Measurements from ENCODE around the gene NUMBL.

NUMBL gene

DNA sequence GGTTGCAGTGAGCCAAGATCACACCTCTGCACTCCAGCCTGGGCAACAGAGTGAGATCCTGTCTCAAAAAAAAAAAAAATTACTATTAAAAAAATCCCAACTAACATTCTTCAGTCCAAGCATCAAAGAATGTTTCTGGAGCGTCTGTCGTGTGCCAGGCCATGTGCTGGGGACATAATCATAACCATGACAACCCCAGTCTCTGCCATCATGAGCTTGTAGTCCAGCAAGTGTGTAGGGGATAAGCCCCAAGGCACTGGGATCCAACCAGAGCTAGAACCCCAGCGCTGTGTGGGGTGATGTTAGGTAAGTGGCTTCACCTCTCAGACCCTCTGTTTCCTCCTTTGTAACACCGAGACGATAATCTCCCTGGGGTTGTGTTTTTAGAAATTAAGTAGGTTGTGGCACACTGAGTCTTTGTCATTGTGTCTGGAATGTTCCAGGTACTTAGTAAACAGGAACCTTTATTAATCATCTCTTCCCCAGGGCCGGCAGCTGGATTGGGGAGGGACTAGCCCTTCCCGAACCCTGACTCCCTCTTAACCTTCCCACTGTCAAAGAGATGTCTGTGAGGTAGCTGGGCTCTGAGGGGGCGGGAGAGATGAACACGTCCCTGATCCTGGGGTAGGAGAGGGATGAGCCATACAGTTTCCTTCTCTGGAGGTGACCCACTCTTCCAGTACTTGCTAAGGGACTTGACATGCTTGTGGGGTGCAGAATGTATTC is 31.6 kb upstream of the NUMBL start:
- Histone ChIP-seq H3K4me3 (ENCODE audit: low read depth, low read length) (no peak overlapping the region), H3K27ac (peak overlapping the region; percentile 0; the same call in 1 of the 2 replicates)

DNA sequence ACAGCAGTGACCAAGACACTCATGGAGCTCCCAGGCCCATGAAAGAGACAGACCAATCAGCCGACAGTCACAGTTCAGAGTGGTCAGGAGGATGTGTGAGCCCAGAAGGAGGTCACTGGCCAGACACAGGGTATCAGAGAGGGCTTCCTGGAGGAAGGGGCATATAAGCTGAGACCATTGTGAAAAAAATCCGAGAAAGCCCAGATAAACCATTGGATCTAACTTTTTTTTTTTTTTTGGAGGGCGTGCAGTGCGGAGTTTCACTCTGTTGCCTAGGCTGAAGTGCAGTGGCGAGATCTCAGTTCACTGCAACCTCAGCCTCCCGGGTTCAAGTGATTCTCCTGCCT is 30.7 kb upstream of the NUMBL start:
- TF ChIP-seq CTCF (IDR thresholded peaks at IDR 0.05; ENCODE audit: low read depth, low read length): no peak
- H3K9me3 ChIP-seq (ENCODE audit: severe bottlenecking): peaks cover 6% of the 10 kb centered on the region
- H3K27ac ChIP-seq: no peak overlapping the region
- no peak overlapping the region for H3K4me3 ChIP-seq (ENCODE audit: low read depth, low read length)
- no peak for DNase-seq
- peaks cover 18% of the 10 kb centered on the region for H3K36me3 ChIP-seq
- H3K27me3 ChIP-seq (ENCODE audit: insufficient read depth, low read depth, severe bottlenecking): no peaks in the 10 kb centered on the region

More for the DNA sequence above, 31.6 kb upstream of the NUMBL start:
- Histone ChIP-seq H3K9me3 (ENCODE audit: severe bottlenecking) (peaks cover 6% of the 10 kb centered on the region), H3K36me3 (peaks cover 18% of the 10 kb centered on the region), H3K27me3 (ENCODE audit: insufficient read depth, low read depth, severe bottlenecking) (no peaks in the 10 kb centered on the region)
- DNase-seq: no peak
- no peak for TF ChIP-seq CTCF (IDR thresholded peaks at IDR 0.05; ENCODE audit: low read depth, low read length)

GRCh38 chr19:40719414-40719894 is 29.0 kb upstream of the NUMBL start:
- peaks cover 6% of the 10 kb centered on the region for H3K9me3 ChIP-seq (ENCODE audit: severe bottlenecking)
- H3K36me3 ChIP-seq: peaks cover 17% of the 10 kb centered on the region
- H3K27me3 ChIP-seq (ENCODE audit: insufficient read depth, low read depth, severe bottlenecking): no peaks in the 10 kb centered on the region
- no peak for TF ChIP-seq CTCF (IDR thresholded peaks at IDR 0.05; ENCODE audit: low read depth, low read length)
- peak overlapping the region; percentile 88 for H3K4me3 ChIP-seq (ENCODE audit: low read depth, low read length)
- no peak for DNase-seq
- peak overlapping the region; percentile 85 for H3K27ac ChIP-seq

GRCh38 chr19:40718774-40719391 is 28.4 kb upstream of the NUMBL start:
- peaks cover 5% of the 10 kb centered on the region for H3K9me3 ChIP-seq (ENCODE audit: severe bottlenecking)
- peaks cover 13% of the 10 kb centered on the region for H3K36me3 ChIP-seq
- peak overlapping the region; percentile 88 for H3K4me3 ChIP-seq (ENCODE audit: low read depth, low read length)
- peak; percentile 58 for DNase-seq
- H3K27ac ChIP-seq: peak overlapping the region; percentile 85
- no peaks in the 10 kb centered on the region for H3K27me3 ChIP-seq (ENCODE audit: insufficient read depth, low read depth, severe bottlenecking)
- TF ChIP-seq CTCF (IDR thresholded peaks at IDR 0.05; ENCODE audit: low read depth, low read length): no peak

- no peaks in the 10 kb centered on the region for H3K27me3 ChIP-seq (ENCODE audit: insufficient read depth, low read depth, severe bottlenecking)
- H3K4me3 ChIP-seq (ENCODE audit: low read depth, low read length): peak overlapping the region; percentile 88
- TF ChIP-seq CTCF (IDR thresholded peaks at IDR 0.05; ENCODE audit: low read depth, low read length): no peak
- H3K27ac ChIP-seq: peak overlapping the region; percentile 85
- no peaks in the 10 kb centered on the region for H3K9me3 ChIP-seq (ENCODE audit: severe bottlenecking)
- peaks cover 6% of the 10 kb centered on the region for H3K36me3 ChIP-seq
- DNase-seq: peak; percentile 21
Observed at GRCh38 chr19:40717880-40718773, 27.7 kb upstream of the NUMBL start.
